Bronchial epithelial cell (primary cell): ENCODE measurements around the gene SPATA46. TPM values are rescaled to one million over a fixed set of nuclear protein-coding genes. Genes with fewer than 3 reads are reported as not detected.
A peak's percentile ranks its signal among the peaks of the same experiment; 100 is the strongest.

Source experiments
- DNase-seq: peaks from one replicate; pipeline ENCODE4 v3.0.0-alpha.2; 2010; ENCODE audit warnings: low read depth
- FAIRE-seq: peaks from 2 replicates; lab custom pipeline; 2011; peaks lifted over from hg19 to GRCh38; lab: Jason Lieb, UNC
- H3K27me3 ChIP-seq: 2 replicates; pipeline ENCODE4 v1.5.1; 2011; ENCODE audit warnings: low read length; ENCODE audit not compliant: control insufficient read depth, insufficient read depth
- H3K36me3 ChIP-seq: 2 replicates; pipeline ENCODE4 v1.5.1; 2011; ENCODE audit warnings: low read length; ENCODE audit not compliant: control insufficient read depth, insufficient read depth
- H3K4me3 ChIP-seq: 2 replicates; pipeline ENCODE4 v1.5.1; 2011; ENCODE audit warnings: mild to moderate bottlenecking, low read depth, low read length, control low read depth
- CTCF ChIP-seq: IDR thresholded peaks from 2 replicates; pipeline ENCODE4 v1.5.1; 2011; ENCODE audit warnings: mild to moderate bottlenecking, moderate library complexity, low read length, control low read depth, inconsistent platforms; ENCODE audit not compliant: insufficient read depth, severe bottlenecking
- total RNA-seq: library from RNA; depleted of rRNA; stranded (reverse); fragments of >200 nt; gene quantifications from 2 replicates; pipeline ENCODE4 v1.2.1, GENCODE V29; 2014

Gene SPATA46
- total RNA-seq, 1 donor from 2014 or later, result not detected

- Histone ChIP-seq H3K4me3 (no peak overlapping the region), H3K36me3 (no peaks in the 10 kb centered on the region), H3K27me3 (peaks cover 3% of the 10 kb centered on the region)
- FAIRE-seq (no peak), DNase-seq (no peak)
- no peak for TF ChIP-seq CTCF
Measured at GRCh38 chr1:162397039-162397448, 20.4 kb upstream of the SPATA46 start.

GRCh38 chr1:162396201-162396906, 19.7 kb upstream of the SPATA46 start:
- H3K27me3 ChIP-seq, result peaks cover 3% of the 10 kb centered on the region
- TF ChIP-seq CTCF, result no peak
- no peaks in the 10 kb centered on the region for H3K36me3 ChIP-seq
- no peak overlapping the region for H3K4me3 ChIP-seq
- DNase-seq (no peak), FAIRE-seq (peak; percentile 23)

- Histone ChIP-seq H3K4me3 (no peak overlapping the region), H3K27me3 (peaks cover 3% of the 10 kb centered on the region), H3K36me3 (no peaks in the 10 kb centered on the region)
- FAIRE-seq (no peak), DNase-seq (peak; percentile 53)
- peak; percentile 69 for TF ChIP-seq CTCF
Measured at GRCh38 chr1:162391790-162392563, 15.3 kb upstream of the SPATA46 start.

DNA sequence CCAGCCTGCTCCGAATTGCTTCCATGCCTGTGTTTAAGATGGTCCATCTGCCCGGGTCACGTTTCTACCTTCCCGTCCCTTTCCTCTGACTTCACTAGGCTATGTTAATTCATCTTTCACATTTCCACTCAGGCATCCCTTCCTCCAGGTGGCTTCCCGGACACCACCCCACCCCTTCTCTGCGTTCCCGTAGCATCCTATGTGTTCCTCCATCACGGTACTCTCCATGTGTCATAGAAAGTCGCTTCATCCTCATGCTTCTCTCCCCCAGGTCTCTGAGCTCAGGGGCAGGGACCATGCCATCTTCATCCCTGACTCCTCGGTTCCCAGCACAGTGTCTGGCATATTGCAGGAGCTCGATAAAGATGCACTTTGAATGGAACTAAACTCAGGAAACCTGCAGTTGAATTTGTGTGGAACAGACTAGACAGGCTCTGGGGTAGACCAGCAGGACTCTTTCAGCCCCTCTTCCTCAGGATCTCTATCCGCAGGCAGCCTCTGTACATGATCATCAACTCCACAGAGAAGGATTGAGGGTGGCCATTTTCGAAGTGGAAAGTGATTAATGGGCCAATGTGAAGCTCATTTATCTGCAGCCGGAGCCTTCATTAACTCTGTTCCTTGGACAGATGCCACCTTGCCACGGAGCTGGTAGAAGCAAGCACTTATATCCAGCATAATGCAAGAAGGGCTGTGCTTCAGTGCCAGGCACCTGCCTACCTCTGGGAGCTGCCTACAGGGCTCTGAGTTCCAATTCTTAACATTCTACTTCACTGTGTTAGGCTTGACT, 13.9 kb upstream of the SPATA46 start:
- no peak for DNase-seq
- peaks cover under 1% of the 10 kb centered on the region for H3K27me3 ChIP-seq
- TF ChIP-seq CTCF, result no peak
- FAIRE-seq, result peak; percentile 77
- no peak overlapping the region for H3K4me3 ChIP-seq
- H3K36me3 ChIP-seq, result no peaks in the 10 kb centered on the region

GRCh38 chr1:162389971-162390370, 13.3 kb upstream of the SPATA46 start:
- Histone ChIP-seq H3K27me3 (no peaks in the 10 kb centered on the region), H3K4me3 (no peak overlapping the region), H3K36me3 (no peaks in the 10 kb centered on the region)
- DNase-seq (no peak), FAIRE-seq (peak; percentile 50)
- TF ChIP-seq CTCF, result no peak
